GM23248 (cell line): ENCODE results near the gene AMH.

ENCODE experiments used
- EZH2 ChIP-seq: fragments of 200-600 bp; sonication (generic); IDR thresholded peaks from 2 replicates; pipeline ENCODE4 v1.6.1; 2018; ENCODE audit warnings: antibody characterized with exemption, mild to moderate bottlenecking; ENCODE audit not compliant: insufficient read depth, poor library complexity, severe bottlenecking
- EZH2phosphoT487 ChIP-seq: fragments of 200-600 bp; sonication (generic); IDR thresholded peaks from 2 replicates; pipeline ENCODE4 v1.6.1; 2018; ENCODE audit warnings: antibody characterized with exemption, moderate library complexity, mild to moderate bottlenecking, low read depth; ENCODE audit not compliant: insufficient read depth

GRCh38 chr19:2248136-2249009 lies 750 bp upstream of the AMH start:
- no peak for TF ChIP-seq EZH2phosphoT487
- no peak for TF ChIP-seq EZH2
